Stomach (tissue), 19 donors: ENCODE results near the gene HNRNPDL. TPM values are rescaled to one million over a fixed set of nuclear protein-coding genes. Genes with fewer than 3 reads are reported as not detected.
"Not testable (repeated sequence)": the region's sequence is repeated elsewhere in the genome, so short reads cannot be mapped to it uniquely, and the experiment has no call there.

Experiments used
- DNase-seq, 2 donors: peaks; one replicate each; pipeline versions ENCODE4 v3.0.0 to v3.0.0-alpha.2; 2013 to 2019
- H3K27ac ChIP-seq, 5 donors: fragments of 200-600 bp in 4 of 5; sonication (generic) in 4 of 5; one replicate each; pipeline ENCODE4 v1.5.1; 2013 to 2019; ENCODE audit warnings: mild to moderate bottlenecking in 1 of 5, moderate library complexity in 1 of 5
- H3K27me3 ChIP-seq, 3 donors: fragments of 200-600 bp; sonication (generic); one replicate each; pipeline ENCODE4 v1.5.1; 2017 to 2019; ENCODE audit warnings: mixed run types in 1 of 3
- H3K36me3 ChIP-seq, 4 donors: fragments of 200-600 bp; sonication (generic); 1 replicate in 3 of 4; 2 replicates in 1 of 4; pipeline ENCODE4 v1.5.1; 2016 to 2019
- H3K4me1 ChIP-seq, 4 donors: fragments of 200-600 bp; sonication (generic); one replicate each; pipeline ENCODE4 v1.5.1; 2016 to 2019
- H3K4me3 ChIP-seq, 4 donors: fragments of 200-600 bp; sonication (generic) in 3 of 4; one replicate each; pipeline ENCODE4 v1.5.1; 2016 to 2019; ENCODE audit warnings: mild to moderate bottlenecking in 1 of 4
- H3K9me3 ChIP-seq, 4 donors: fragments of 200-600 bp; sonication (generic); one replicate each; pipeline ENCODE4 v1.5.1; 2016 to 2019
- EP300 ChIP-seq: sonication (generic); formaldehyde crosslinking; IDR thresholded peaks from one replicate; pipeline ENCODE4 v1.6.1; 2017; ENCODE audit warnings: antibody characterized with exemption
- POLR2A ChIP-seq, 4 donors: fragments of 450-650 bp; IDR thresholded peaks; one replicate each; pipeline ENCODE4 v1.6.1; 2016; ENCODE audit warnings: antibody characterized with exemption in 4 of 4, control low read depth in 2 of 4, mild to moderate bottlenecking in 1 of 4, moderate library complexity in 1 of 4
- POLR2AphosphoS5 ChIP-seq, 3 donors: sonication (generic); formaldehyde crosslinking; IDR thresholded peaks; one replicate each; pipeline ENCODE4 v1.6.1; 2016; ENCODE audit warnings: antibody characterized with exemption in 3 of 3
- WGBS, 5 donors: extraction: QIAGEN DNeasy Blood & Tissue Kit in 3 of 5; methylation state at CpG; one replicate each; pipeline versions ENCODE4 v1.1.5 to v1.1.7; 2013 to 2018; 5-methylcytosine and 5-hydroxymethylcytosine counted together
- intact Hi-C: fragments of 100-400 bp; cut with DNase I; formaldehyde crosslinking; loops from one replicate; pipeline ENCODE4 v1.15.1; 2023; ENCODE audit warnings: low total_unique reads
- long read RNA-seq, 10 donors: transcript quantifications; one replicate each; lab custom pipeline, GENCODE V29; 2026
- polyA plus RNA-seq, 3 donors: library from polyadenylated mRNA; stranded (reverse); fragments of 200-250 nt; gene quantifications; one replicate each; pipeline ENCODE4 v1.2.3, GENCODE V29; 2013
- total RNA-seq, 5 donors: library from RNA; depleted of rRNA; stranded (reverse); fragments of >200 nt; gene quantifications; one replicate each; pipeline versions ENCODE4 v1.1.0 to v1.2.3, GENCODE V29; 2014 to 2016
- TF ChIP-seq, protein P1 (sequence below), 7 experiments: fragments of 450-650 bp in 4 of 7; fragments of 200-600 bp in 3 of 7; sonication (generic) in 3 of 7; IDR thresholded peaks; one replicate each; pipeline ENCODE4 v1.5.1; 2016 to 2019; ENCODE audit warnings: antibody characterized with exemption in 7 of 7, control low read depth in 2 of 7, mild to moderate bottlenecking in 1 of 7
- donor health status: healthy with polysubstance abuse.
- donor health status: Bipolar disorder and iron deficiency.
- donor health status: healthy.

Gene HNRNPDL
- 100 to 1,000 TPM in 4 of 5 donors, 10 to 100 TPM in 1; 71.8 to 456 (median 132) TPM for total RNA-seq
- polyA plus RNA-seq: 100 to 1,000 TPM; 141 to 204 (median 202) TPM
- long read RNA-seq, donor 1, transcript HNRNPDL-204 (7 exons, 2,404 nt): minor isoform, 5 of 46 reads
- long read RNA-seq, donor 1, transcript HNRNPDL-201 (8 exons, 3,781 nt): major isoform, 19 of 46 reads
- long read RNA-seq, donor 1, partial matches to known transcripts: 20 of 46 reads
- long read RNA-seq, donor 1, other reads (novel, unspliced or antisense): 0 of 46 reads
- long read RNA-seq, donor 2, transcript HNRNPDL-202 (9 exons, 1,402 nt): minor isoform, 9 of 76 reads
- long read RNA-seq, donor 2, transcript HNRNPDL-204 (7 exons, 2,404 nt): minor isoform, 16 of 76 reads
- long read RNA-seq, donor 2, transcript HNRNPDL-201 (8 exons, 3,781 nt): major isoform, 35 of 76 reads
- long read RNA-seq, donor 2, partial matches to known transcripts: 15 of 76 reads
- long read RNA-seq, donor 2, other reads (novel, unspliced or antisense): 0 of 76 reads
- long read RNA-seq, donor 3, transcript HNRNPDL-204 (7 exons, 2,404 nt): minor isoform, 22 of 67 reads
- long read RNA-seq, donor 3, transcript HNRNPDL-201 (8 exons, 3,781 nt): major isoform, 23 of 67 reads
- long read RNA-seq, donor 3, partial matches to known transcripts: 20 of 67 reads
- long read RNA-seq, donor 3, other reads (novel, unspliced or antisense): 0 of 67 reads
- long read RNA-seq, donor 4, partial matches to known transcripts: 0 of 3 reads
- long read RNA-seq, donor 4, other reads (novel, unspliced or antisense): 0 of 3 reads
- long read RNA-seq, donor 5, transcript HNRNPDL-201 (8 exons, 3,781 nt): major isoform, 52 of 124 reads
- long read RNA-seq, donor 5, transcript HNRNPDL-202 (9 exons, 1,402 nt): minor isoform, 7 of 124 reads
- long read RNA-seq, donor 5, transcript HNRNPDL-204 (7 exons, 2,404 nt): minor isoform, 18 of 124 reads
- long read RNA-seq, donor 5, partial matches to known transcripts: 44 of 124 reads
- long read RNA-seq, donor 5, other reads (novel, unspliced or antisense): 0 of 124 reads
- long read RNA-seq, donor 6: 0 reads
- long read RNA-seq, donor 7, transcript HNRNPDL-201 (8 exons, 3,781 nt): major isoform, 44 of 93 reads
- long read RNA-seq, donor 7, transcript HNRNPDL-204 (7 exons, 2,404 nt): minor isoform, 15 of 93 reads
- long read RNA-seq, donor 7, transcript HNRNPDL-202 (9 exons, 1,402 nt): minor isoform, 5 of 93 reads
- long read RNA-seq, donor 7, partial matches to known transcripts: 29 of 93 reads
- long read RNA-seq, donor 7, other reads (novel, unspliced or antisense): 0 of 93 reads
- long read RNA-seq, donor 8, transcript HNRNPDL-201 (8 exons, 3,781 nt): major isoform, 55 of 135 reads
- long read RNA-seq, donor 8, transcript HNRNPDL-204 (7 exons, 2,404 nt): minor isoform, 23 of 135 reads
- long read RNA-seq, donor 8, transcript HNRNPDL-202 (9 exons, 1,402 nt): minor isoform, 7 of 135 reads
- long read RNA-seq, donor 8, partial matches to known transcripts: 50 of 135 reads
- long read RNA-seq, donor 8, other reads (novel, unspliced or antisense): 0 of 135 reads
- long read RNA-seq, donor 9, transcript HNRNPDL-204 (7 exons, 2,404 nt): minor isoform, 11 of 175 reads
- long read RNA-seq, donor 9, transcript HNRNPDL-201 (8 exons, 3,781 nt): major isoform, 24 of 175 reads
- long read RNA-seq, donor 9, partial matches to known transcripts: 137 of 175 reads
- long read RNA-seq, donor 9, other reads (novel, unspliced or antisense): 0 of 175 reads
- long read RNA-seq, donor 10, transcript HNRNPDL-204 (7 exons, 2,404 nt): minor isoform, 9 of 41 reads
- long read RNA-seq, donor 10, transcript HNRNPDL-201 (8 exons, 3,781 nt): major isoform, 21 of 41 reads
- long read RNA-seq, donor 10, partial matches to known transcripts: 9 of 41 reads
- long read RNA-seq, donor 10, other reads (novel, unspliced or antisense): 0 of 41 reads

DNA sequence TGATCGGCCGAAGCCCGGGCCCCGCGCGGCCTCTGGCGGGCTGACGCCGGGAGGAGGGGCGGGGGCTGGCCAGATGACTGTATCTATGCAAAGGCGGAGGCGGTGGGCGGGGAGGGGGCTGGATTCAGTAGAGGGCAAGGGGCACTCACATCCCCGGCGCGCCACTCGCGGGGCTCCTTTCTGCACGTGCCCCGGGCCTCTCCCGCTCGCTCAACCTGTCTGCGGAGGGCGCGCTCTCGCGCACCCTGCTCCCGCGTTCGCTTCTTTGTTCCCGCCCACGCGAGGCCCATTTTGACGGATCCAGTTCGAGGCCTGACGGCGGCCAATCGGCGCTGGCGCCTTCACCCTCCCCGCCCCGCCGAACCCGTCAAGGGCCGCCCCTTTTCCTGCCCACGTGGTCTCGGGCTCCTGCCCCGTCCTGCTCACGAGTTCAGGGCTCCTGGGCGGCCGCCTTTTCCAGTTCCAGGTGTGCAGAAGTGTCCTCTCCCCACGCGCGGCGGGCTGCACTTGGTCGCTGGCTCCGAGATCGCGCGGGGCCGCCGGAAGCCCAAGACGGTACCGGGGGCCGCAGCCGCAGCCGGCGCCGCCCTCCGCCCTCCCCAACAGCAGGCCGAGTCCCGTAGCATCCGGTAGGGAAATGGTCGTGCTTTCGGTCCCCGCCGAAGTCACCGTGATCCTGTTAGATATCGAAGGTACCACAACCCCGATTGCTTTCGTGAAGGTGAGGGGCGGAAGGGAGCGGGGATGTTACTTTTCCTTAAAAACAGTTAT lies at the start of gene HNRNPDL, which contains the start of gene ENOPH1:
TSS of gene HNRNPDL (minus strand) at position 270 of the 771 bp plus-strand sequence. CDS start 772 bp downstream, outside the sequence.
TSS of gene ENOPH1 (plus strand) at position 398 of the 771 bp plus-strand sequence. CDS start at position 638, 240 bp downstream.
- Histone ChIP-seq H3K4me3 (peak within 1 kb of the TSS; percentile 75 to 98 (median 81)), H3K27ac (peak within 1 kb of the TSS; percentile 96 to 99 (median 99)), H3K27me3 (no peaks in the 10 kb centered on the region), H3K9me3 (no peaks in the 10 kb centered on the region), H3K4me1 (peaks cover 31 to 65% (median 54%) of the 10 kb centered on the region in 4 donors), H3K36me3 (peaks cover 5 to 24% (median 21%) of the 10 kb centered on the region in 4 donors)
- intact Hi-C loops: no loop called here
- 0 to 1% (median 1%) methylated on average over 49 to 83 of the region's 83 CpGs for WGBS, 5 donors
- DNase-seq: peak; percentile 96 to 99
- peak; percentile 54 to 81 (median 74) for TF ChIP-seq POLR2AphosphoS5 (IDR thresholded peaks at IDR 0.05)
- TF ChIP-seq, protein P1, sequence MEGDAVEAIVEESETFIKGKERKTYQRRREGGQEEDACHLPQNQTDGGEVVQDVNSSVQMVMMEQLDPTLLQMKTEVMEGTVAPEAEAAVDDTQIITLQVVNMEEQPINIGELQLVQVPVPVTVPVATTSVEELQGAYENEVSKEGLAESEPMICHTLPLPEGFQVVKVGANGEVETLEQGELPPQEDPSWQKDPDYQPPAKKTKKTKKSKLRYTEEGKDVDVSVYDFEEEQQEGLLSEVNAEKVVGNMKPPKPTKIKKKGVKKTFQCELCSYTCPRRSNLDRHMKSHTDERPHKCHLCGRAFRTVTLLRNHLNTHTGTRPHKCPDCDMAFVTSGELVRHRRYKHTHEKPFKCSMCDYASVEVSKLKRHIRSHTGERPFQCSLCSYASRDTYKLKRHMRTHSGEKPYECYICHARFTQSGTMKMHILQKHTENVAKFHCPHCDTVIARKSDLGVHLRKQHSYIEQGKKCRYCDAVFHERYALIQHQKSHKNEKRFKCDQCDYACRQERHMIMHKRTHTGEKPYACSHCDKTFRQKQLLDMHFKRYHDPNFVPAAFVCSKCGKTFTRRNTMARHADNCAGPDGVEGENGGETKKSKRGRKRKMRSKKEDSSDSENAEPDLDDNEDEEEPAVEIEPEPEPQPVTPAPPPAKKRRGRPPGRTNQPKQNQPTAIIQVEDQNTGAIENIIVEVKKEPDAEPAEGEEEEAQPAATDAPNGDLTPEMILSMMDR (IDR thresholded peaks at IDR 0.05): no peak
- TF ChIP-seq POLR2A (IDR thresholded peaks at IDR 0.05): peak in 1 of 4 donors; percentile 37
- TF ChIP-seq EP300: no peak

DNA sequence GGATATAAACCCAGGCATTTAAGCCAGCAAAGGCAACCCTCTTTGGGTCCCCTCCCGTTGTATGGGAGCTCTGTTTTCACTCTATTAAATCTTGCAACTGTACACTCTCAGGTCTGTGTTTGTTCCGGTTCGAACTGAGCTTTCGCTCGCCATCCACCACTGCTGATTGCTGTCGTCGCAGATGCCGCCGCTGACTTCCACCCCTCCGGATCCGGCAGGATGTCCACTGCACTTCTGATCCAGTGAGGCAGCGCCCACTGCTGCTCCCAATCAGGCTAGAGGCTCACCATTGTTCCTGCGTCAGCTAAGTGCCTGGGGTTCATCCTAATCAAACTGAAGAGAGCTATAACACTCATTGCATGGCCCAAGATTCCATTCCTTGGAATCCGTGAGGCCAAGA lies 49.3 kb upstream of the HNRNPDL start:
- no peak for DNase-seq
- Histone ChIP-seq H3K4me3 (no peak overlapping the region), H3K4me1 (no peaks in the 10 kb centered on the region), H3K9me3 (no peaks in the 10 kb centered on the region), H3K27me3 (no peaks in the 10 kb centered on the region), H3K36me3 (no peaks in the 10 kb centered on the region), H3K27ac (no peak overlapping the region)
- 94 to 98% (median 96%) methylated on average over 14 of the region's 14 CpGs for WGBS, 5 donors
- TF ChIP-seq POLR2AphosphoS5 (IDR thresholded peaks at IDR 0.05) (no peak), POLR2A (IDR thresholded peaks at IDR 0.05) (no peak), EP300 (no peak)
- TF ChIP-seq, protein P1 (IDR thresholded peaks at IDR 0.05): no peak
- intact Hi-C loops: no loop called here

DNA sequence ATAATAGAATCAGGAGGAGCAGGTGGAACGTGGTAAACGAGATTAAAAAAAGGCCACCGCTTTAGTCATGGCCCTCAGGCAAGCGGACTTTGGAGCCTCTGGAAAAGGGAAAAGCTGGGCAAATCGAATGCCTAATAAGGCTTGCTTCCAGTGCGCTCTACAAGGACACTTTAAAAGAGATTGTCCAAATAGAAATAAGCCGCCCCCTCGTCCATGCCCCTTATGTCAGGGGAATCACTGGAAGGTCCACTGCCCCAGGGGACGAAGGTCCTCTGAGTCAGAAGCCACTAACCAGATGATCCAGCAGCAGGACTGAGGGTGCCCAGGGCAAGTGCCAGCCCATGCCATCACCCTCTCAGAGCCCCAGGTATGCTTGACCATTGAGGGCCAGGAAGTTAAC lies 47.2 kb upstream of the HNRNPDL start:
- H3K27ac ChIP-seq, H3K9me3 ChIP-seq, H3K36me3 ChIP-seq, DNase-seq, H3K4me1 ChIP-seq, H3K27me3 ChIP-seq, intact Hi-C loops, H3K4me3 ChIP-seq: not testable (repeated sequence)
- WGBS, 5 donors: 37 to 77% (median 47%) methylated on average over 9 of the region's 9 CpGs

DNA sequence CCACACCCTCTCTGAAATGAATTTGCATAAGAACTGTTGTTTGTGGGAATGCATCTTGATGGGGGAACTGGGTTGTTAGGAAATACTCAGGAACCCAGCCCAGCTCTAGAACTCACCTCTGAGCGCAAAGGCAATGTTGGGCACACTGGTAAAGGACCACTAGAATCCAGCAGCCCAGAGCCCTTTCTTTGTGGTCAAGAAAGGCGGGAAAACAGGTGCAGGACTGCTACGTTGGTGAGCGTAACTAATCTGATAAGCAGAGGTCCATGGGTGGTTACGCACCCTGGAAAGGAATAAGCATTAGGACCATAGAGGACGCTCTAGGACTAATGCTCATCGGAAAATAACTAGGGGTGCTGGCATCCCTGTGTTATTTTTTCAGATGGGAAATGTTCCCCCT lies 45.7 kb upstream of the HNRNPDL start:
- WGBS, 5 donors: 90 to 97% (median 91%) methylated on average over 7 of the region's 7 CpGs
- intact Hi-C loops, DNase-seq, H3K4me3 ChIP-seq, H3K9me3 ChIP-seq, H3K4me1 ChIP-seq, H3K27me3 ChIP-seq, H3K36me3 ChIP-seq, H3K27ac ChIP-seq: not testable (repeated sequence)
